NCI-H1417 (cell line): ENCODE results near the gene FBN3.
"Not testable (repeated sequence)": the region's sequence is repeated elsewhere in the genome, so short reads cannot be mapped to it uniquely, and the experiment has no call there.

Experiments used
- DNase-seq, 3 experiments: peaks; one replicate each; lab custom pipeline; 2025; lab: John Stamatoyannopoulos, UW

The FBN3 gene

DNA sequence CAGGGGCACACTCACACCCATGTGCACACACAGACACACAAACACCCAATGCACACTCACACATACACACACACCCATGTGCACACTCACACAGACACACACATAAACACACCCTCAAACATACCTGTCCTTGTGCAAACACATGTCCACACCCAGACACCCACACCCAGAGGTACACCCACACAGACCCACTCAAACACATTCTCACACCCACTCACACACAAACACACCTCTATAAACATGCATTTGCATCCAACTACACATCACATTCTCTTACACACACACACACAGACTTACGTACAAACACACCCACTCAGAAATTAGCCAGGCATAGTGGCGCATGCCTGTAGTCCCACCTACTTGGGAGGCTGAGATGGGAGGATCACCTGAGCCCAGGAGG is 31.4 kb downstream of the FBN3 start:
- no peak for DNase-seq

DNA sequence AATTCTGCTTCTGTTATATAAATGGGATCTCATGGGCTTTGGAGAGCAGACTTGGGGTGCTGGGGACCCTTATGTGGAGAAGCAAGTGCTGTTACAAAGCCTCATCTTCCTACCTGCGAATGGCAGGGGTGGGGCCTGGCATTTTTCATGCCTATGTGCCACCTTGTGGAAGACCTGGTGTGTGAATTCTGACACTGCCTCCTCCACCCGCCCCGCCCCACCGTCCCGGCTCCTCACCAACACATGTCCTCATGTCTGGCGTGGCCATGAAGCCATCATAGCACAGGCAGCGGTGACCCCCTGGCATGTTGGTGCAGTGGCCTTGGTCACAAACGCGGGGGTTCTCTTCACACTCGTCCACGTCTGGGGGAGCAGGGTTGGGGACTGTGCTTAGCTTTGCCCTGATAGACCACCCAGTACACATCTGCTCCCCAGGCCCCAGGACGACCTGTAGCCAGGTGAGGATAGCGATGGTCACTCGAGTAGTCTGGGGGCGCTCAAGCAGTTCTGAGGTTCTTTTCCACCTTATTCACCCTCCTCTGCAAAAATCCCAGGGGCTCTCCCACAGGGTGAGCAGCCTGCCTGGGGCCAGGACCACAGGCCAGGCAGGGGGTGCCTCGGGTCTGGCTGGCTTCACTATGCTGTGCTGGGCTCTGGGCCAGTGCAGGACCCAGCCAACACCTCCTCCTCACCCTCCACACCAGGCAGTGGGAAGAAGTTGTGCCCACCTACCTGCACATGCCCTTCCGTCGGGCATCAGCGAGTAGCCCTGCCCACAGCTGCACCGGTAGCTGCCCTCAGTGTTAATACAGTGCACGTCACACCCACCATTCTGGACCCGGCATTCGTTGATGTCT is 32.7 kb downstream of the FBN3 start:
- no peak for DNase-seq

DNA sequence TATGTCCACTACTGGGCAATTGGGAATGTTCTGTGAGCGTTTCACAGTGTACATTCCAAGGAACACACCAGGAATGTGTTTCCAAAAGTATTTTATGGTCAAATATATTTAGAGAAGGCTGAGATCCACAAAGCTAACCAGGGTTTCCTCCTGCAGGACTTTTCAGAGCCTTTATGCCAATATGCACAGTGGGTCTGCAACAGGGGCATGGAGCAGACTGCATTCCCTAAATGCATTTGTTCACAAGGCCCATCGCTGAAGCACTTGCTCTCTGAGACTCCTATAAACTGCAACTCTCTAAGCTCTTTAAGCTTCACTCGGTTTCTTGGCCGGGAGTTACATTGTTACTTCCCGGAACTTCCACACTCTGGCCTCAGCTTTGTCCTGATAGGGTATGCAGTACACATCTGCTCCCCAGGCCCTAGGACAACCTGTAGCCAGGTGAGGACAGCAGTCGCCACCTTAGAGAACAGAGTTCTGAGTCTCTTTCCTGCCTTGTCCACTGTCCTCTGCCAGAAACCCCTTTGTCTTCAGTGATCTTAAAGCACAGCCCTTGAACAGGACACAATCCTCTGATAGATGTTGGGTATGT is 33.5 kb downstream of the FBN3 start:
- DNase-seq = peak in 1 of 3 experiments; percentile 18

DNA sequence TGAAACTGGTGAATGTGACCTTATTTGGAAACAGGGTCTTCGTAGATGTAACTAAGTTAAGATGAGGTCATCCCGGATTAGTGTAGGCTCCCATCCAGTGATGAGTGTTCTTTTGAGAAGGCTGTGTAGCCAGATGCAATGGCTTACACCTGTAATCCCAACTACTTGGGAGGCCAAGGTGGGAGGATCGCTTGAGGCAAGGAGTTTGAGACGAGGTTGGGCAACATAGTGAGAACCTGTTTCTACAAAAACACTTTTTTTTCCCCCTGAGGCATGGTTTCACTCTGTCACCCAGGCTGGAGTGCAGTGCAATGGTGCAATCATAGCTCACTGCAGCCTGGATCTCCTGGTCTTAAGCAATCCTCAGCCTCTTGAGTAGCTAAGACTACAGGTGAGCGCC is 36.4 kb downstream of the FBN3 start:
- DNase-seq = no peak

DNA sequence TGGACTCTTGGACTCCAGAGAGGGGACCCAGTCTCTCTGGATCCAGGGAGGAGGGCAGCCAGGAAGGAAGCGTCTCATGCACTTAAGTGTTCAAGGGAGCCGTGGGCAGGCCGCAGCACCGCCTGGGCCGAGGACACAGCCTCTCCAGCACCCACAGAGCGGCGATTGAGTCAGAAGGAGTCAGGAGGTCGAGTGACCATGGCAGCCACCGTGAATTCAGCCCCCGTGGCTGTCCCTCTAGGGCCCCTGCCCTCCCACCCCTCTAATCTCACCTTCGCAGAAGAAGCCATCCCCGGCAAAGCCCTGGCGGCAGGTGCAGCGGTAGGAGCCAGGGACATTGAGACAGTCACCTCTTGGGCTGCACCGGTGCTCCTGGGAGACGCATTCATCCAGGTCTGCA is 38.0 kb downstream of the FBN3 start:
- DNase-seq = no peak

DNA sequence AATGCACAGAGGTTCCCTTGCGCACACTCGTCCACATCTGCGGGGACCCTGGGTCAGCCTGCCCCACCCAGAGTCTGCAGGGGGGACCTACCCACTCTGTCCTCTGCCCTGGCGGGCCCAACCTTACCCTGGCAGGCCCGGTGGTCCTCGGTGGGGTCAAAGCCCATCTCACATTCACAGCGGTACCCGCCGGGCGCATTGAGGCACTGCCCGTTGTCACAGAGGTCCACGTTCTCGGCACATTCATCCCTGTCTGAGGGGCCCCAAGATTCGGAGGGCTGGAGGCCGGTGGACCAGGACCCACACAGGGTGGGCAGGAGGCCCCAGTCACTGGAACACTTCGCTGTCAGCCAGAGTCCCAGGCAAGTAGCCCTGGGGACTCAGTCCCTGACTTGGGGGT is 38.5 kb downstream of the FBN3 start:
- no peak for DNase-seq

DNA sequence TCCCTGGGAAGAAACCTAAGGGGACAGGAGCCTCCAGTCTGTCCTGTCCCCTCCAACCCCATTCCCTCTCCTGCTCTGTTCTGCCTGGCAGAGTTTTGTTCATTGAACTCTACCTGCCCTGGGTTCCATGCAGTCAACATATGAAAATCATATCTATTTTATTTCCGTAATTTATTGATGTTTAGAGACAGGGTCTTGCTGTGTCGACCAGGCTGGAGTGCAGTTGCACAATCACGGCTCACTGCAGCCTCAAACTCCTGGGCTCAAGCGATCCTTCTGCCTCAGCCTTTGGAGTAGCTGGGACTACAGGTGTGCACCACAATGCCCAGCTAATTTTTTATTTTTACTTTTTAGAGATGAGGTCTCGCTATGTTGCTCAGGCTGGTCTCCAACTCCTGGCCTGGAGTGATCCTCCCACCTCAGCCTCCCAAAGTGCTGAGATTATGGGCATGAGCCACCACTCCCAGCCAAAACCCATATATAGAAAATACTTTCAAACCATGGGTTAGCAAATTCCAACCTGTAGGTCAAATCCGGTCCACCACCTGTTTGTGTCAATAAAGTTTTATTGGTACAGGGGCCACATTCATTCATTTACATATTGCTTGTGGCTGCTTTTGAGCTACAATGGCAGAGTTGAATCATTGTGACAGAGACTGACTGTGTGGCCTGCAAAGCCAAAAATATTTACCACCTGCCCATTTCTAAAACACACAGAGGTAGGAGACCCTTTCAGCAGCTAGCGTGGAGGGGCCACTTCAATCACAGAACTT is 39.3 kb downstream of the FBN3 start:
- DNase-seq = no peak

DNA sequence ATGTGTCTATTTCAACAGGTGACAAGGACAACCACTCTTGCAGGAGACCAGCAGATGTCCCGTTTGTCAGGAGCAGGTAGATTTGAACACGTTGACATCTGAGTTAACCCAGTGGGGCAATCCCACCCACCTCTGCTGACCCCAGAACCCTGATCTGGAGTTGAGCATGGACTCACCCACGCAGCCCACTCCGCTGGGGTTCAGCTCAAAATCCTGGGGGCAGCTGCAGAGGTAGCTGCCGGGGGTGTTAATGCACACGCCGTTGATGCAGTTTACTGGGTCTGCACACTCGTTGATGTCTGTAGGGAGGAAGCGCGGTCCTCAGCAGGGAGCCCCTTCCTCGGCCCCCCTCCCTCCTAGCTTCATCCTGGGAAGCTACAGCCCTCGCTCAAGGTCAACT is 39.9 kb downstream of the FBN3 start:
- DNase-seq = no peak

DNA sequence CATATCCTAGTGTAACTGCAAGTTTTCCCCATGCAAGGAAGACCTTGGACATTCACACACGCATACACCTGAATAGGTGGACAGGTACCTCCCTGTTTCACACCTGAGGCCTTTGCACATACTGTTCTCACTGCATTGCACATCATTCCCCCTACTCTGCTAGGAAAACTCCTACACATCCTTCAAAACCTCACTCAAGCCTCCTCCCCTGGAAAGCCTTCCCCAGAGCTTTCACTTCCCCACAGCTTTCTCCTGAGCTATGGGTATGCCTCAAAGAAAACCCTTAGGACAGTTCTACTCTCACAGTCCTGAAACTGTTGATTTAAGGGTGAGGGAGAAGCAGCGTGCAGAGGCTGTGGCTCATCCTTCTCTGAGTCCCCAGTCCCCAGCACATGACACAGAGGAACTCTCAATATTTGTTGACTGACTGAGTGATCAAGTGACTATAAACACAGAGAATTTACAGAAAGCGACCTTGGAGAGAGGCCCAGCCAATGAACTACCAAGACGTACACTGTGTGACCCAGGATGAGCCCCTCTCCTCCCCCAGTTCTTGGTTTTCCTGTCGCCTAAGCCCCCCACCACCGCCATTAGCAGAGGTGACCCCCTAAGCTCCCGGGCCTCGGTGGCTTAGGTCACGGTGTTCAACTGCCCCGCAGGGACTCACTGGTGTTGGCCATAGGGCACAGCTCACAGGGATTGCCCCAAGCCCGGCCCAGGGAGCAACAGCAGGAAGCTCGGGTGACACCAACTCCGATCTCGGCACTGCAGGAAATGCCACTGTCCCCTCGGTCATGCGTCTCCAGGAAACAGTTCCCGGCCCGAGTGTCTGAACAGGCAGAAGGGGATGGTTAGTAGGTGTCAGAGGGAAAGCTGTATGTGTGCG is 40.6 kb downstream of the FBN3 start:
- DNase-seq = no peak

DNA sequence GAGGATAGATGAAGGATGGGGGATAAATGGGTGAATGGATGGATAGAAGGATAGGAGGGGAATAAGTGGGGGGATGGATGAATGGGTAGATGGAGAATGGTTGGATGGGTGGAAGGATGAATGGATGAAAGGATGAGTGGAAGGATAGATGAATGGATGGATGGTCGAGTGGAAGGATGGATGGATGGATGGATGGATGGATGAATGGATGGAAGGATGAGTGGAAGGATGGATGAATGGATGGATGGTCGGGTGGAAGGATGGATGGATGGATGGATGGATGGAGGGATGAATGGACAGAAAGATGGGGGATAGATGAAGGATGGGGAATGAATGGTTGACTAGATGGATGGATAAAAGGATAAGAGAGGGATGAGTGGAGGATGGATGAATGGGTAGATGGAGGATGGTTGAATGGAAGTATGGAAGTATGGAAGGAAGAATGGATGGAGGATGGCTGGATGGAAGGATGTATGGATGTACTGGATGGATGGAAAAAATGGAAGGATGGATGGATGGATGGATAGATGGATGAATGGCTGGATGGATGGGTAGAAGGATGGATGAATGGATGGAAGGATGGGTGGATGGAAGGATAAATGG is 42.0 kb downstream of the FBN3 start:
- no peak for DNase-seq

DNA sequence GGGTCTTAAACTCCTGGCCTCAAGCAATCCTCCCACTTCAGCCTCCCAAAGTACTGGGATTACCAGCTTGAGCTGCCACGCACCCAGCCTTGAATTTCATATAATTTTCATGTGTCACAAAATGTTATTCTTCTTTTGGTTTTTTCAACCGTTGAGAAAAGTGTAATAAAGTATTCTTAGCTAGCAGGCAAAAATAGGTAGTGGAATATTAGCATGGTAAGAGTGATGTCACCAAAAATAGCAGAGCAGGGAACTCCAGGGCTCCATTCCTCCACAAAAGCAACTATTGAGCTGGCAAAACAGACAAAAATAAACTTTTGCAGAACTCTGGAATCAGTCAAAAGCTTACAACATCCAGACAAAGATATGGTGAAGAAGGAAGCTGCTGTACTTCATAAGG is 43.9 kb downstream of the FBN3 start:
- DNase-seq = no peak

DNA sequence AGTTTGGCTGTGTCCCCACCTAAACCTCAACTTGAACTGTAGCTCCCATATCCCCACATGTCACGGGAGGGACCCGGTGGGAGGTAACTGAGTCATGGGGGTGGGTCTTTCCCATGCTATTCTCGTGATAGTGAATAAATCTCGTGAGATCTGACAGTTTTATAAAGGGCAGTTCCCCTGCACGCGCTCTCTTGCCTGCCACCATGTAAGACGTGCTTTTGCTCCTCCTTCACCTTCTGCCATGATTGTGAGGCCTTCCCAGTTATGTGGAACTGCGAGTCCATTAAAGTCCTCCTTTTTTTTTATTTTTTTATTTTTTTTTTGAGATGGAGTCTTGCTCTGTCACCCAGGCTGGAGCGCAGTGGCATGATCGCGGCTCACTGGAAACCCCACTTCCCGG is 47.5 kb downstream of the FBN3 start:
- DNase-seq = not testable (repeated sequence)

DNA sequence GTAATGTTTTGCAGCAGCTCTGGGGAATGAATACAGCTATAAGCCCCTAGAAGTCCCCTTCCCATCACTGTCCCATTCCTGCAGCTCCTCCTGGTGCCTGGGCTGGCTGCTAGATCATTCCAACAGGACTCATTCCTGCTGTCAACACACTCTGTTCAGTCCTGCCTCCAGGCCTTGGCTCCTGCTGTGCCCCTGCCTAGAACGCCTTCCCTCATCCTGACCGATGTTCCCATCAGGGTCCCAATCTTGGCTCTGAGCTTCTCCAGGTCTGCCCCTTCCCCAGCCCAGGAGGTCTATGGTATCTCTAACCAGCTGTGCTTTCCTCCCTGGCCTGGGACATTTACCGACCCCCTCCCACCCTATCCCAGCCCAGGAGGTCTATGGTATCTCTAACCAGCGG is 48.1 kb downstream of the FBN3 start:
- DNase-seq = no peak

DNA sequence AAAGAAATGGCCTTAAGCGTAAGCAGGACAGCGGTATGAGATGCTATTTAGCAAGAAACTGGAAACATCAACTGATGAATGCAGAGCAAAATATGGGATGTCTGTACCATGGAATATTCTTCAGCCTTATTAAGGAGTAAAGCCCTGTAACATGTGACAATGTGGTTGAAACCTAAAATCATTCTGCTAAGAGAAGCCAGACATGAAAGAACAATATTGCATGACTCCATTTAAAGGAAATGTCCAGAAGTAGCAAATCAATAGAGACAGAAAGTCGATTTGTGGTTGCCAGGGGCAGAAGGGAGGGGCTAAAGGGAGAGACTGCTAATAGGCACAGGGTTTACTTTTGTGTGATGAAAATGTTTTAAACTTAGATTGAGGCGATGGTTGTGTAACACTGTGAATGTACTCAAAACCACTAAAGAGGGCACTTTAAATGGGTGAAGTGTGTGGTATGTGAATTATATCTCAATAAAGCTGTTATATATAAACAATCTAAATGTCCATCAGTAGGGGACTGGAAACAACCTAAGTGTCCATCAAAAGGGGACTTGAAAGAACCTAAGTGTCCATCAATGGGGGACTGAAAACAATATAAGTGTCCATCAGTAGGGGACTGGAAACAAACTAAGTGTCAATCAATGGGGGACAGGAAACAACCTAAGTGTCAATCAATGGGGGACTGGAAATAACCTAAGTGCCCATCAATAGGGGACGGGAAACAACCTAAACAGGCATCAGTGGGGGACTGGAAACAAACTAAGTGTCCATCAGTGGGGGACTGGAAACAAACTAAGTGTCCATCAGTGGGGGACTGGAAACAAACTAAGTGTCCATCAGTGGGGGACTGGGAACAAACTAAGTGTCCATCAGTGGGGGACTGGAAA is 51.5 kb downstream of the FBN3 start:
- DNase-seq = no peak

DNA sequence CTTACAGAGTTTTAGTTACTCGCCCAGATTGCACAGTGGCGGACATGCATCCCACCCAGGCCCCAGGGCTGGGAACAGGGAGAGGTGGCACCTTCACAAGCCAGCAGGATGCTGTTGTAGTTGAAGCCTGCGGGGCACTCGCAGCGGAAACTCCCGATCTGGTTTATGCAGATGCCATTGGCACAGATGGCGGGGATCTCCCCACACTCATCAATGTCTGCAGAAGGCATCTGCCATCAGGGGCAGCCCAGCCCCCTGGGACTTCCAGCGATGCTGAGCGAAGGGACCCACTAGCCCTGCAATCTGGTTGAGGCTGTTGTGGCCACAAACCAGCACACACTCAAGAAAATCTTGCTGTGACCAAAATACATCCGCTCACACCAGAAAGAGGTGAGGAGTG is 52.2 kb downstream of the FBN3 start:
- DNase-seq = no peak

DNA sequence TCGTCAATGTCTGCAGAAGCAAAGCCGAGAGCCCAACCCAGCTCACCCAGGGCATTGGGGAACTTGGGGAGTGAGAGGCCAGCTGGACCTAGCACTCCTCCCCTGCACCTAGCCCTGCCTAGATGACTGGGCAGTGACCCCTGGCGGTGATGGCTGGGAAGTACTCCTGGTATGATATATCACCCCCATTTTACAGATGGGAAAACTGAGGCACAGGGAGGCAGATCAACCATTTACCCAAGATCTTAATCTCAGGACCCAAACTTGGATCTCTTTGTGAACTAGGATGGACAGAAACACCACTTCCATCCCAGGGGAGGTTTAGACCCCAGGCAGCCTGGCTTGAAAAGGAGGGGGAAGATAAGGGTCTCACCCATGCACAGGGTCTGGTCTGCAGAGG is 53.3 kb downstream of the FBN3 start:
- DNase-seq = no peak

DNA sequence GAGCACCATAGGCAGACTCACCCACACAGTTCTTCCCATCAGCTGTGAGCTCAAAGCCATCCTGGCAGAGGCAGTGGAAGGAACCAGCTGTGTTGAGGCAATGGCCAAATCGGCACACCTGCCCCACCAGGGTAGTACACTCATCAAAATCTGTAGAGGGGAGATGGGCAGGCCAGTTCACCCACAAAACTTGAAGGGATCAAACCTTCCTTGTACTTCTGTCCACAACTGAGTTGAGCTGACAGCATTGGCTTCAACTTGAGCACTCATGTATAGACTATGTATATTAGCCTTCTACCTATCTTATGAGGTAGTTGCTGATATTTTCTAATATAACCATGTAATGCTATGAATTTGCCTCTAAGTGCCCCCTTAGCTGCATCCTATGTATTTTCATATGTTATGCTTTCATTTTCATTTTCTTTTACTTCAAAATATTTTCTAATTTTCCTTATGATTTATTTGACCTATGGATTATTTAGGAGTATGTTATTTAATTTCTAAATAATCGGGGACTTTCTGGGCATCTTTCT is 54.0 kb downstream of the FBN3 start:
- no peak for DNase-seq

DNA sequence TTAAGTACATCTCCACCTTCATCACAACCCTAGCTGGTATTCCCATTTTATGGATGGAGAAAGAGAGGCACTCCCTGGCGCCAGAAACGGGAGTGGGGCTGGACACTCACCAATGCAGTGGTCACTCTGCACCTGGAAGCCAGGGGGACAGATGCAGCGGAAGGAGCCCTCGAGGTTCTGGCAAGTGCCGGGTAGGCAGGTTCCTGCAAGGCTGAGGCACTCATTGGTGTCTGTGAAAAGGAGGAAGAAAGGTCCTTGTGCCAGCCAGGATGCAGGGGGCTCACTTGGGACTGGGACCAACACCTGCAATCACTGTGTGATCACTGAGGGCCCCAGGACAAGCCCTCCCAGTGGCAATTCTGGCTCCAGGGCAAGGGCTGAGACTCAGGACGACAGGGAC is 55.1 kb downstream of the FBN3 start:
- no peak for DNase-seq

DNA sequence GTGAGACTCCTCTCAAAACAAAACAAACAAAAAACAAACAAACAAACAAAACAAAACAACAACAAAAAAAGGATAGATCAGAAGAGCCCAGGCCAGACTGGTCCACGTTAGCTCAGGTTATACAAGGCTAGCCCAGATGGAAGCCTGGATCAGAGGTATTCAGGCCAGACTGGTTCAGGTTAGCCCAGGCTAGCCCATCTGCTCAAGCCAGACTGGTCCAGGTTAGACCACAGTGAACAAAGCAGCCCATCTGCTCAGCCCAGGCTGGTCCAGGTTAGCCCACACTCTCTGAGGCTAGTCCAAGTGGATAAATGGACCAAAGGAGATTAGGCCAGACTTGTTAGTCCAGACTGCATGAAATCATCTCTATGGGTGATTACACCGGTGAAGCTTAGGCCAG is 55.7 kb downstream of the FBN3 start:
- no peak for DNase-seq

DNA sequence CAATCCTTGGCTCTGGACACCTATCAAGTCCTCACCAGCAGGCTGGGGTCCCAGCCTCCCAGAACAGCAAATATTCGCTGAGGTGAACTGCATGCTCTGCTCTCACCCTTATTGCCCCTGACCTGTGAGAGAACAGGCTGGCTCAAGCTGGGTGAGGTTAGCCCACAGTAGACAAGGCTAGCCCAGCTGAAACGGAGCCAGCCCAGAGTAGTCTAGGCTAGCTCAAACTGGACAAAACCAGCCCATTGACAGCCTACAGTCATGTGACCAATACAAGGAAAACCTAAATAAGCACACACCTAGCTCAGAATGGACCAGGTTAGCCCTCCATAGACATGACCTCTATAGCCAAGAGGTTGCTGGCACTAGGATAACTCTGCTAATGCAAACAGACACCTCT is 58.4 kb downstream of the FBN3 start:
- DNase-seq = no peak
